IMR-90 (cell line): ENCODE data around the gene STX18. TPM values are rescaled to one million over a fixed set of nuclear protein-coding genes. Genes with fewer than 3 reads are reported as not detected.
A peak's percentile ranks its signal among the peaks of the same experiment; 100 is the strongest.

Source experiments
- ATAC-seq: fragments of 200-7000 bp; cut with Tn5 transposase; 2 replicates; pipeline ENCODE4 v1.9.1; 2020; ENCODE audit warnings: low read depth, mild to moderate bottlenecking, moderate library complexity
- BruUV-seq: library from RNA; stranded (reverse); fragments of 400-500 nt; replicated peaks from 2 replicates; lab custom pipeline; 2021; lab: Mats Ljungman, UMichigan
- CTCF ChIA-PET: fragments of 300-600 bp; formaldehyde crosslinking; extraction: SDS; loops from one replicate; lab custom pipeline; 2021; ENCODE audit warnings: antibody characterized with exemption; lab: Yijun Ruan, JAX
- POLR2A ChIA-PET: fragments of 300-600 bp; sonication (Branson Sonifier 250); formaldehyde crosslinking; loops from one replicate; lab custom pipeline; 2022; ENCODE audit warnings: antibody characterized with exemption; ENCODE audit not compliant: unreplicated experiment; lab: Charles Lee
- DNase-seq: peaks from one replicate; pipeline ENCODE4 v3.0.0; 2013
- H2AFZ ChIP-seq: replicated peaks from 2 replicates; pipeline ENCODE3; 2013; ENCODE audit warnings: low read length, mild to moderate bottlenecking; ENCODE audit not compliant: poor library complexity
- H2AK5ac ChIP-seq: 2 replicates; pipeline ENCODE4 v1.6.1; 2013; ENCODE audit warnings: low read depth, low read length, inconsistent platforms
- H2AK9ac ChIP-seq: replicated peaks from 2 replicates; pipeline ENCODE3; 2013; ENCODE audit warnings: mild to moderate bottlenecking, low read depth, low read length, moderate library complexity; ENCODE audit not compliant: poor library complexity
- H2BK120ac ChIP-seq: 2 replicates; pipeline ENCODE4 v1.6.1; 2013; ENCODE audit warnings: low read depth, low read length, inconsistent platforms
- H2BK15ac ChIP-seq: 3 replicates; pipeline ENCODE4 v1.6.1; 2013; ENCODE audit warnings: low read depth, low read length, inconsistent platforms
- H2BK20ac ChIP-seq: 2 replicates; pipeline ENCODE4 v1.6.1; 2013; ENCODE audit warnings: low read depth, mild to moderate bottlenecking, inconsistent platforms, low read length, moderate library complexity
- H2BK5ac ChIP-seq: 2 replicates; pipeline ENCODE4 v1.6.1; 2013; ENCODE audit warnings: mild to moderate bottlenecking, low read depth, low read length, inconsistent platforms; ENCODE audit not compliant: poor library complexity, severe bottlenecking
- H3K14ac ChIP-seq: replicated peaks from 2 replicates; pipeline ENCODE4 v1.6.1; 2013; ENCODE audit warnings: low read depth, low read length, inconsistent platforms
- H3K18ac ChIP-seq: 2 replicates; pipeline ENCODE4 v1.6.1; 2013; ENCODE audit warnings: low read depth, low read length, control low read depth
- H3K23ac ChIP-seq: 2 replicates; pipeline ENCODE4 v1.6.1; 2013; ENCODE audit warnings: low read depth, low read length, inconsistent platforms
- H3K27ac ChIP-seq: 2 replicates; pipeline ENCODE4 v1.5.1; 2013; ENCODE audit warnings: mild to moderate bottlenecking, control low read depth, low read length; ENCODE audit not compliant: insufficient read depth
- H3K27me3 ChIP-seq: 2 replicates; pipeline ENCODE4 v1.6.1; 2013; ENCODE audit warnings: low read length; ENCODE audit not compliant: control insufficient read depth, insufficient read depth
- H3K36me3 ChIP-seq: 2 replicates; pipeline ENCODE4 v1.6.1; 2013; ENCODE audit warnings: low read length, mixed read lengths; ENCODE audit not compliant: control insufficient read depth, insufficient read depth
- H3K4ac ChIP-seq: 2 replicates; pipeline ENCODE4 v1.6.1; 2013; ENCODE audit warnings: low read depth, low read length, inconsistent platforms
- H3K4me1 ChIP-seq: 2 replicates; pipeline ENCODE4 v1.6.1; 2013; ENCODE audit warnings: low read length, mixed read lengths; ENCODE audit not compliant: control insufficient read depth, insufficient read depth
- H3K4me2 ChIP-seq: 2 replicates; pipeline ENCODE4 v1.6.1; 2013; ENCODE audit warnings: low read depth, mild to moderate bottlenecking, control low read depth, low read length, moderate library complexity
- H3K4me3 ChIP-seq: 2 replicates; pipeline ENCODE4 v1.5.1; 2013; ENCODE audit warnings: low read depth, mild to moderate bottlenecking, control low read depth, low read length, moderate library complexity; ENCODE audit not compliant: insufficient read depth
- H3K56ac ChIP-seq: 2 replicates; pipeline ENCODE4 v1.6.1; 2013; ENCODE audit warnings: low read length, inconsistent platforms; ENCODE audit not compliant: insufficient read depth; ENCODE audit errors: extremely low read depth
- H3K79me1 ChIP-seq, 2 experiments: 2 replicates each; pipeline ENCODE4 v1.6.1; 2013; ENCODE audit warnings: low read length in 2 of 2, inconsistent platforms in 1 of 2, low read depth in 1 of 2
- H3K9ac ChIP-seq: 2 replicates; pipeline ENCODE4 v1.6.1; 2013; ENCODE audit warnings: low read depth, low read length, control low read depth
- H3K9me1 ChIP-seq: 2 replicates; pipeline ENCODE4 v1.6.1; 2013; ENCODE audit warnings: low read length, inconsistent platforms; ENCODE audit not compliant: insufficient read depth
- H3K9me3 ChIP-seq: 2 replicates; pipeline ENCODE4 v1.6.1; 2013; ENCODE audit warnings: low read length; ENCODE audit not compliant: control insufficient read depth, insufficient read depth
- H4K20me1 ChIP-seq: 2 replicates; pipeline ENCODE4 v1.6.1; 2013; ENCODE audit warnings: low read length, inconsistent platforms; ENCODE audit not compliant: insufficient read depth
- H4K5ac ChIP-seq: 2 replicates; pipeline ENCODE4 v1.6.1; 2013; ENCODE audit warnings: mild to moderate bottlenecking, low read depth, low read length, control low read depth
- H4K8ac ChIP-seq, 2 experiments: 2 replicates each; pipeline ENCODE4 v1.6.1; 2013; ENCODE audit warnings: low read depth in 2 of 2, low read length in 2 of 2, control low read depth in 1 of 2, inconsistent platforms in 1 of 2
- H4K91ac ChIP-seq: 2 replicates; pipeline ENCODE4 v1.6.1; 2013; ENCODE audit warnings: low read depth, low read length, inconsistent platforms; ENCODE audit not compliant: insufficient read depth
- BHLHE40 ChIP-seq: fragments of 150-350 bp; IDR thresholded peaks from 2 replicates; pipeline ENCODE4 v1.6.1; 2016; ENCODE audit warnings: mild to moderate bottlenecking, low read depth, low read length
- CEBPB ChIP-seq: IDR thresholded peaks from 2 replicates; pipeline ENCODE4 v1.6.1; 2012; ENCODE audit warnings: low read depth, low read length, improper control_type of control experiment
- CHD1 ChIP-seq: IDR thresholded peaks from 2 replicates; pipeline ENCODE4 v1.6.1; 2012; ENCODE audit warnings: low read depth, low read length, improper control_type of control experiment
- CTCF ChIP-seq: conservative IDR thresholded peaks from 2 replicates; pipeline ENCODE4 v1.5.1; 2012; ENCODE audit warnings: mild to moderate bottlenecking, low read depth, low read length, improper control_type of control experiment
- MAZ ChIP-seq: IDR thresholded peaks from 2 replicates; pipeline ENCODE4 v1.6.1; 2012; ENCODE audit warnings: low read depth, mild to moderate bottlenecking, low read length, improper control_type of control experiment, moderate library complexity, borderline replicate concordance
- NFE2L2 ChIP-seq: fragments of 150-350 bp; IDR thresholded peaks from 2 replicates; pipeline ENCODE4 v1.6.1; 2016; ENCODE audit warnings: low read depth, mild to moderate bottlenecking, low read length
- POLR2A ChIP-seq: IDR thresholded peaks from 2 replicates; pipeline ENCODE4 v1.6.1; 2012; ENCODE audit warnings: mild to moderate bottlenecking, low read depth, low read length
- RAD21 ChIP-seq: IDR thresholded peaks from 2 replicates; pipeline ENCODE4 v1.6.1; 2012; ENCODE audit warnings: low read length, improper control_type of control experiment
- RCOR1 ChIP-seq: IDR thresholded peaks from 2 replicates; pipeline ENCODE4 v1.6.1; 2012; ENCODE audit warnings: mild to moderate bottlenecking, low read length, improper control_type of control experiment; ENCODE audit not compliant: insufficient replicate concordance
- SMC3 ChIP-seq: fragments of 150-350 bp; IDR thresholded peaks from 2 replicates; pipeline ENCODE4 v1.6.1; 2016; ENCODE audit warnings: low read depth, mild to moderate bottlenecking, antibody characterized with exemption, low read length, moderate library complexity
- USF2 ChIP-seq: fragments of 150-350 bp; IDR thresholded peaks from 2 replicates; pipeline ENCODE4 v1.6.1; 2017; ENCODE audit warnings: mild to moderate bottlenecking, antibody characterized with exemption, low read length, low read depth
- WGBS, 2 experiments: methylation state at CpG; one replicate each; pipeline versions ENCODE4 v1.1.5 to v1.1.7; 2013; ENCODE audit warnings: missing lambda C conversion rate in 2 of 2; ENCODE audit not compliant: insufficient read length in 1 of 2; ENCODE audit errors: extremely low coverage in 2 of 2; 5-methylcytosine and 5-hydroxymethylcytosine counted together
- dilution Hi-C: fragments of 300-500 bp; cut with HindIII; formaldehyde crosslinking; loops from one replicate; pipeline ENCODE4 v1.14.3; 2018; ENCODE audit warnings: low sequenced_read_pairs; ENCODE audit not compliant: unreplicated experiment
- in situ Hi-C: fragments of 300-500 bp; cut with MboI; formaldehyde crosslinking; loops from 3 replicates; pipeline ENCODE4 v1.14.3; 2019; ENCODE audit warnings: low sequenced_read_pairs, inconsistent platforms, mixed read lengths
- intact Hi-C: fragments of 100-400 bp; cut with micrococcal nuclease; formaldehyde crosslinking; loops from 2 replicates; pipeline ENCODE4 v1.10.0; 2022
- polyA plus RNA-seq, 3 experiments: library from polyadenylated mRNA; depleted of rRNA; stranded (reverse); fragments of >200 nt; gene quantifications; 2 replicates each; pipeline ENCODE4 v1.2.3, GENCODE V29; 2012; ENCODE audit warnings: low replicate concordance in 1 of 3
- total RNA-seq: library from RNA; depleted of rRNA; stranded (reverse); fragments of >200 nt; gene quantifications from 2 replicates; pipeline ENCODE4 v1.2.3, GENCODE V29; 2012

STX18 gene
- total and polyA plus RNA-seq, 2 of the 4 experiments (the other 2 are of a cell fraction): 20.1 to 23.4 TPM

DNA sequence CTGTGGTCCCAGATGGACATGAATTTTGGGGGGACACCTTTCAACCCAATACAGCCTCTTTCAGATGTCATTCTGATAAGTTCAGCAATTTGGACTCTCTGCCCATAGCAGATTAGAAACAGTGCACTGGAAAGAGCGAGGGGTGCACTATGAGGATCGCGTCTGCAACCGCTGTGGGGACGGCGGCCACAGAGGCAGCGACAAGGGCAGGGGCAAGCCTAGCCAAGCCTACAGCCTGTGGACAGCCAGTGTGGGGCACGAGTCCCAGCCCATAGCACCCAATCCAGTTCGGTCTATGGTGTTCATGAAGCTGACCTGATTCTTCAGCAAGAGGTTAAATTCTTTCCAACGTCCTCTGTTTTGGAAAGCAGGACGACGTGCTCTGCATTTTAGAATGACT is 164.7 kb downstream of the STX18 start:
- dilution Hi-C loops (no loop called here), in situ Hi-C loops (no loop called here), intact Hi-C loops (no loop called here)
- BruUV-seq: no TSS peak
- Histone ChIP-seq H3K4ac (no peak overlapping the region), H3K27ac (no peak overlapping the region), H3K18ac (no peak overlapping the region), H2BK15ac (no peak overlapping the region), H2AK9ac (no peak overlapping the region), H3K9ac (no peak overlapping the region), H3K36me3 (no peaks in the 10 kb centered on the region), H3K9me1 (no peaks in the 10 kb centered on the region), H3K56ac (no peak overlapping the region), H2BK20ac (no peak overlapping the region), H2BK120ac (no peak overlapping the region), H3K23ac (no peak overlapping the region), H4K91ac (no peak overlapping the region), H4K20me1 (no peaks in the 10 kb centered on the region), H4K5ac (no peak overlapping the region), H3K9me3 (peaks cover 5% of the 10 kb centered on the region; the same call in 1 of the 2 replicates), H3K4me1 (no peaks in the 10 kb centered on the region), H2AFZ (peak overlapping the region; percentile 56), H3K79me1 (no peaks in the 10 kb centered on the region), H3K4me2 (no peak overlapping the region), H2BK5ac (no peak overlapping the region), H4K8ac (no peak overlapping the region), H3K27me3 (peaks cover 59% of the 10 kb centered on the region), H2AK5ac (no peak overlapping the region), H3K14ac (no peak overlapping the region), H3K4me3 (no peak overlapping the region)
- CTCF ChIA-PET: interaction anchor here (1.1 kb wide), 1 partner anchor 18 kb away, joined by 3 read pairs; no protein-coding TSS in a partner anchor
- TF ChIP-seq CEBPB (no peak), NFE2L2 (no peak), RAD21 (no peak), MAZ (no peak), USF2 (no peak), CHD1 (no peak), BHLHE40 (no peak), CTCF (no peak), SMC3 (no peak), POLR2A (no peak), RCOR1 (no peak)
- POLR2A ChIA-PET: no interaction called here
- no peak for ATAC-seq
- DNase-seq: no peak
- WGBS, 2 experiments: 94% methylated on average over 7 of the region's 12 CpGs; no CpG with 5 or more reads in 1 of the 2 experiments
